Upper lobe of left lung (tissue), 6 donors: ENCODE results near the gene OSBP2. TPM values are rescaled to one million over a fixed set of nuclear protein-coding genes. Genes with fewer than 3 reads are reported as not detected.
"Not testable (repeated sequence)": the region's sequence is repeated elsewhere in the genome, so short reads cannot be mapped to it uniquely, and the experiment has no call there.

Experiments
- ATAC-seq, 2 donors: fragments of 200-7000 bp; cut with Tn5 transposase; one replicate each; pipeline ENCODE4 v1.9.1; 2022; ENCODE audit warnings: mild to moderate bottlenecking in 2 of 2, moderate library complexity in 2 of 2; ENCODE audit not compliant: low FRiP score in 2 of 2
- DNase-seq, 2 donors: peaks; one replicate each; pipeline ENCODE4 v3.0.0-alpha.2; 2019 to 2020
- H3K27ac ChIP-seq, 4 donors: fragments of 200-600 bp; sonication (generic); one replicate each; pipeline ENCODE4 v1.5.1; 2016 to 2019
- H3K27me3 ChIP-seq, 4 donors: fragments of 200-600 bp; sonication (generic); one replicate each; pipeline ENCODE4 v1.5.1; 2017 to 2019
- H3K36me3 ChIP-seq, 4 donors: fragments of 200-600 bp; sonication (generic); one replicate each; pipeline ENCODE4 v1.5.1; 2016 to 2019
- H3K4me1 ChIP-seq, 4 donors: fragments of 200-600 bp; sonication (generic); one replicate each; pipeline ENCODE4 v1.5.1; 2018 to 2019
- H3K4me3 ChIP-seq, 4 donors: fragments of 200-600 bp; sonication (generic); one replicate each; pipeline ENCODE4 v1.5.1; 2017 to 2019; ENCODE audit warnings: mild to moderate bottlenecking in 2 of 4, moderate library complexity in 1 of 4
- H3K9me3 ChIP-seq, 4 donors: fragments of 200-600 bp; sonication (generic); one replicate each; pipeline ENCODE4 v1.5.1; 2018 to 2019
- CTCF ChIP-seq, 6 experiments: fragments of 450-650 bp in 4 of 6; fragments of 200-600 bp in 2 of 6; sonication (generic) in 2 of 6; IDR thresholded peaks; one replicate each; pipeline ENCODE4 v1.5.1; 2016 to 2019; ENCODE audit warnings: antibody characterized with exemption in 6 of 6
- EP300 ChIP-seq, 4 donors: sonication (generic); formaldehyde crosslinking; IDR thresholded peaks; one replicate each; pipeline ENCODE4 v1.5.1; 2017; ENCODE audit warnings: antibody characterized with exemption in 4 of 4, control low read depth in 2 of 4
- POLR2A ChIP-seq, 4 donors: fragments of 450-650 bp; IDR thresholded peaks; one replicate each; pipeline ENCODE4 v1.5.1; 2016 to 2017; ENCODE audit warnings: antibody characterized with exemption in 4 of 4, mild to moderate bottlenecking in 2 of 4
- POLR2AphosphoS5 ChIP-seq, 2 donors: sonication (generic); formaldehyde crosslinking; IDR thresholded peaks; one replicate each; pipeline ENCODE4 v1.5.1; 2017; ENCODE audit warnings: antibody characterized with exemption in 2 of 2
- WGBS, 2 donors: methylation state at CpG; one replicate each; pipeline ENCODE4 v1.1.5; 2017 to 2018; 5-methylcytosine and 5-hydroxymethylcytosine counted together
- total RNA-seq, 6 donors: library from RNA; depleted of rRNA in 4 of 6; stranded (reverse); fragments of >200 nt in 4 of 6; gene quantifications; one replicate each; pipeline versions ENCODE4 v1.1.0 to v1.2.1, GENCODE V29; 2016 to 2021
- donor health status: DM: no; HTN: no; CAD: no; lungs with moderate emphysema.
- donor health status: DM: no; HTN: yes; CAD: no; lungs with severe emphysema.

OSBP2 gene
- total RNA-seq, 6 donors from 2014 or later: 3.5 to 14.5 (median 5.0) TPM

- no peak for ATAC-seq
- Histone ChIP-seq H3K27ac (no peak overlapping the region), H3K4me1 (no peaks in the 10 kb centered on the region), H3K9me3 (no peaks in the 10 kb centered on the region), H3K27me3 (no peaks in the 10 kb centered on the region), H3K4me3 (no peak overlapping the region), H3K36me3 (no peaks in the 10 kb centered on the region)
- no peak for DNase-seq
- TF ChIP-seq POLR2A (IDR thresholded peaks at IDR 0.05) (no peak), CTCF (IDR thresholded peaks at IDR 0.05) (no peak), POLR2AphosphoS5 (IDR thresholded peaks at IDR 0.05) (no peak), EP300 (IDR thresholded peaks at IDR 0.05) (no peak)
- 94 to 96% methylated on average over 5 of the region's 5 CpGs for WGBS, 2 donors
Measured at GRCh38 chr22:30773919-30774318, 79.2 kb downstream of the OSBP2 start.

- Histone ChIP-seq H3K36me3 (no peaks in the 10 kb centered on the region), H3K27me3 (no peaks in the 10 kb centered on the region), H3K4me3 (no peak overlapping the region), H3K4me1 (no peaks in the 10 kb centered on the region), H3K27ac (no peak overlapping the region), H3K9me3 (no peaks in the 10 kb centered on the region)
- TF ChIP-seq CTCF (IDR thresholded peaks at IDR 0.05) (no peak), POLR2AphosphoS5 (IDR thresholded peaks at IDR 0.05) (no peak), POLR2A (IDR thresholded peaks at IDR 0.05) (no peak), EP300 (IDR thresholded peaks at IDR 0.05) (no peak)
- DNase-seq: no peak
- no peak for ATAC-seq
- 94 to 96% methylated on average over 4 of the region's 4 CpGs for WGBS, 2 donors
Measured at GRCh38 chr22:30774566-30774965, 79.9 kb downstream of the OSBP2 start.

- no peaks in the 10 kb centered on the region for H3K9me3 ChIP-seq
- ATAC-seq (no peak), DNase-seq (no peak)
- H3K27ac ChIP-seq: no peak overlapping the region
- no peaks in the 10 kb centered on the region for H3K27me3 ChIP-seq
- H3K4me3 ChIP-seq: no peak overlapping the region
- no peaks in the 10 kb centered on the region for H3K36me3 ChIP-seq
- 62 to 84% methylated on average over 3 of the region's 3 CpGs for WGBS, 2 donors
- no peaks in the 10 kb centered on the region for H3K4me1 ChIP-seq
- TF ChIP-seq CTCF (IDR thresholded peaks at IDR 0.05): no peak
- no peak for TF ChIP-seq EP300 (IDR thresholded peaks at IDR 0.05)
- TF ChIP-seq POLR2A (IDR thresholded peaks at IDR 0.05): no peak
- TF ChIP-seq POLR2AphosphoS5 (IDR thresholded peaks at IDR 0.05): no peak
Measured at GRCh38 chr22:30776476-30776875, 81.8 kb downstream of the OSBP2 start.

DNA sequence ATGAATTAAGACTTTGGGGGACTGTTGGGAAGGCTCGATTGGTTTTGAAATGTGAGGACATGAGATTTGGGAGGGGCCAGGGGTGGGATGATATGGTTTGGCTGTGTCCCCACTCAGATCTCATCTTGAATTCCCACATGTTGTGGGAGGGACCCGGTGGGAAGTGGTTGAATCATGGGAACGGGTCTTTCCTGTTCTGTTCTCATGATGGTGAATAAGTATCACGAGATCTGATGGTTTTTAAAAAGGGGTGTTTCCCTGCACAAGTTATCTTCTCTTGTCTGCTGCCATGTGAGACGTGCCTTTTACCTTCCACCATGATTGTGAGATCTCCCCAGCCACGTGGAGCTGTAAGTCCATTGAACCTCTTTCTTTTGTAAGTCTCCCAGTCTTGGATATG lies 82.5 kb downstream of the OSBP2 start:
- not testable (repeated sequence) for H3K4me1 ChIP-seq, H3K27ac ChIP-seq, H3K9me3 ChIP-seq, H3K4me3 ChIP-seq, H3K27me3 ChIP-seq, H3K36me3 ChIP-seq, DNase-seq, ATAC-seq
- WGBS, 2 donors: 64 to 68% methylated on average over 6 of the region's 6 CpGs

DNA sequence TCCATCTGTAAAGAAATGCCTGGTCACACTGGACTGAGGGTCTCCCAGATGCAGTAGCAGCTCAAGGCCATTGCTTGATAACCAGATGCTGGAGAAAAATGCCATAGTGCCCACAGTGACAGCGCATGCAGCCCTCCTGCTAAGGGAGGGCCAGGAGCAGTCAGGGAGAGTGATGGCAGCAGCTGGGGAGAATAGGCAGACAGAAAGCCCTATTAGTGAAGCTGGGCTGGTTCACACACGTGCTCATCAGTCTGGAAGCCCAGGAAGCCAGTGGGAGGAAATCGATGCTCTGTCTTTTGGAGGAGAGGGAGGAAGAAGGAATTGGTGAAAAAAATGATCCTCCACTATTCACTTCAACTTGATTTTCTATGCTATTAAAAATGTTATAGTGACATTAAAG lies 82.9 kb downstream of the OSBP2 start:
- no peak for DNase-seq
- ATAC-seq: no peak
- Histone ChIP-seq H3K27me3 (no peaks in the 10 kb centered on the region), H3K27ac (no peak overlapping the region), H3K36me3 (no peaks in the 10 kb centered on the region), H3K9me3 (no peaks in the 10 kb centered on the region), H3K4me1 (no peaks in the 10 kb centered on the region), H3K4me3 (no peak overlapping the region)
- WGBS, 2 donors: 73 to 78% methylated on average over 3 of the region's 3 CpGs
- TF ChIP-seq POLR2AphosphoS5 (IDR thresholded peaks at IDR 0.05) (no peak), POLR2A (IDR thresholded peaks at IDR 0.05) (no peak), CTCF (IDR thresholded peaks at IDR 0.05) (no peak), EP300 (IDR thresholded peaks at IDR 0.05) (no peak)
